Right cardiac atrium (tissue), 5 donors: ENCODE measurements around the gene DCAF8. TPM values are rescaled to one million over a fixed set of nuclear protein-coding genes. Genes with fewer than 3 reads are reported as not detected.

Experiments used
- ATAC-seq, 2 donors: fragments of 200-7000 bp; cut with Tn5 transposase; one replicate each; pipeline versions ENCODE4 v1.8.0 to v1.9.1; 2020; ENCODE audit warnings: moderate library complexity in 2 of 2, mild to moderate bottlenecking in 1 of 2
- DNase-seq, 3 donors: peaks; one replicate each; pipeline ENCODE4 v3.0.0-alpha.2; 2020
- H3K27ac ChIP-seq: one replicate; pipeline ENCODE4 v1.5.1; 2013; ENCODE audit warnings: mild to moderate bottlenecking, low read length, control low read depth, moderate library complexity
- H3K27me3 ChIP-seq: one replicate; pipeline ENCODE4 v1.6.1; 2013; ENCODE audit not compliant: control insufficient read depth, insufficient read depth
- H3K4me1 ChIP-seq: one replicate; pipeline ENCODE4 v1.6.1; 2013; ENCODE audit warnings: low read length; ENCODE audit not compliant: control insufficient read depth, insufficient read depth
- H3K4me3 ChIP-seq: one replicate; pipeline ENCODE4 v1.5.1; 2013; ENCODE audit warnings: low read length, control low read depth
- H3K9me3 ChIP-seq: one replicate; pipeline ENCODE4 v1.6.1; 2013; ENCODE audit warnings: low read length; ENCODE audit not compliant: control insufficient read depth
- WGBS: extraction: QIAGEN DNeasy Blood & Tissue Kit; methylation state at CpG from one replicate; pipeline ENCODE4 v1.1.7; 2013; 5-methylcytosine and 5-hydroxymethylcytosine counted together
- intact Hi-C, 4 donors: fragments of 100-400 bp; cut with DNase I; formaldehyde crosslinking; loops; one replicate each; pipeline versions ENCODE4 v1.11.0 to v1.14.0; 2022 to 2023
- polyA plus RNA-seq: library from polyadenylated mRNA; stranded (reverse); fragments of 200-250 nt; gene quantifications from one replicate; pipeline ENCODE4 v1.2.3, GENCODE V29; 2013
- total RNA-seq, 4 donors: library from RNA; stranded (reverse); fragmentation: NEBNext Ultra II Directional; extraction: Animal tissue kit (Norgen Biotek cat#: 25700); gene quantifications; one replicate each; pipeline ENCODE4 v1.2.1, GENCODE V29; 2021
- donor health status: healthy with polysubstance abuse.
- donor health status: DM: no; HTN: yes; CAD: no.
- donor health status: DM: no; HTN: no; CAD: no.
- donor health status: DM: no; HTN: yes; CAD: no; lungs with severe emphysema.
- donor health status: DM: yes; HTN: yes; CAD: no.

The DCAF8 gene
- total and polyA plus RNA-seq, 5 donors: 97.8 to 152 (median 113) TPM

GRCh38 chr1:160226623-160227022 lies 35.7 kb downstream of the DCAF8 start:
- intact Hi-C loops: no loop called here

DNA sequence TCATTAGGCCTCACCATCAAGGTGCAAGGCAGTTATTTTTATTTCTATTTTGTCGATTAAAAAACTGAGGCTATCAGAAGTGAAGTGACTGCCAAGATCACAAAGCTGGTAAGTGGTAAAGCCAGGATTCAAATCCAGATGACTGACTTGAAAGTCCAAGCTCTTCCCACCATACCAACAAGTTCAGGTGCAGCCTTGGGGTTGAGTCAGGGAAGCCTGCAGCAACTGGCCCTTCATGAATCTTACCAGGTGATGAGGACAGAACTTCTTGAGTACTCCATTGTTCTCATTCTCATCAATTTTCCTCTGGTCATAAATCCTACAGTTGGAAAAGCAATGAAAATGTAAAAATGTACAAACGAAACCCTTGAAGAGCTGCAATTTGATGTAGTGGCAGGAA lies 37.0 kb downstream of the DCAF8 start:
- H3K27ac ChIP-seq: no peak overlapping the region
- no peak overlapping the region for H3K4me3 ChIP-seq
- intact Hi-C loops: no loop called here
- ATAC-seq: no peak
- no peak for DNase-seq
- H3K27me3 ChIP-seq: no peaks in the 10 kb centered on the region
- WGBS: 74% methylated on average over 2 of the region's 2 CpGs
- no peaks in the 10 kb centered on the region for H3K9me3 ChIP-seq
- H3K4me1 ChIP-seq: no peaks in the 10 kb centered on the region

More at GRCh38 chr1:160226623-160227022, 35.7 kb downstream of the DCAF8 start:
- Histone ChIP-seq H3K4me1 (no peaks in the 10 kb centered on the region), H3K27me3 (no peaks in the 10 kb centered on the region), H3K27ac (no peak overlapping the region), H3K4me3 (no peak overlapping the region), H3K9me3 (no peaks in the 10 kb centered on the region)
- DNase-seq (no peak), ATAC-seq (no peak)
- 79% methylated on average over 2 of the region's 2 CpGs for WGBS

GRCh38 chr1:160224606-160225005 lies 37.7 kb downstream of the DCAF8 start:
- DNase-seq: no peak
- 94% methylated on average over 2 of the region's 2 CpGs for WGBS
- no peaks in the 10 kb centered on the region for H3K4me1 ChIP-seq
- intact Hi-C loops: no loop called here
- H3K4me3 ChIP-seq: no peak overlapping the region
- no peaks in the 10 kb centered on the region for H3K9me3 ChIP-seq
- no peak overlapping the region for H3K27ac ChIP-seq
- no peaks in the 10 kb centered on the region for H3K27me3 ChIP-seq
- no peak for ATAC-seq

GRCh38 chr1:160222546-160222945 lies 39.8 kb downstream of the DCAF8 start:
- Histone ChIP-seq H3K9me3 (no peaks in the 10 kb centered on the region), H3K4me1 (peaks cover 5% of the 10 kb centered on the region), H3K4me3 (no peak overlapping the region), H3K27ac (no peak overlapping the region), H3K27me3 (no peaks in the 10 kb centered on the region)
- 88% methylated on average over 3 of the region's 3 CpGs for WGBS
- intact Hi-C loops: no loop called here
- ATAC-seq (no peak), DNase-seq (no peak)

- Histone ChIP-seq H3K9me3 (no peaks in the 10 kb centered on the region), H3K27ac (no peak overlapping the region), H3K4me3 (no peak overlapping the region), H3K27me3 (no peaks in the 10 kb centered on the region), H3K4me1 (peaks cover 8% of the 10 kb centered on the region)
- intact Hi-C loops: no loop called here
- no peak for DNase-seq
- ATAC-seq: no peak
These were observed 41.3 kb downstream of the DCAF8 start for GRCh38 chr1:160221089-160221488.

- no peak overlapping the region for H3K27ac ChIP-seq
- WGBS: 87% methylated on average over 2 of the region's 2 CpGs
- DNase-seq (no peak), ATAC-seq (no peak)
- no peaks in the 10 kb centered on the region for H3K9me3 ChIP-seq
- intact Hi-C loops: no loop called here
- H3K27me3 ChIP-seq: no peaks in the 10 kb centered on the region
- peaks cover 8% of the 10 kb centered on the region for H3K4me1 ChIP-seq
- no peak overlapping the region for H3K4me3 ChIP-seq
These were observed 42.0 kb downstream of the DCAF8 start for GRCh38 chr1:160220301-160220700.

- peak; percentile 73 to 80 for ATAC-seq
- DNase-seq: peak; percentile 44 to 69 (median 66)
- Histone ChIP-seq H3K27me3 (no peaks in the 10 kb centered on the region), H3K27ac (peak overlapping the region; percentile 24), H3K4me3 (no peak overlapping the region), H3K9me3 (no peaks in the 10 kb centered on the region), H3K4me1 (peaks cover 8% of the 10 kb centered on the region)
- intact Hi-C loops: loop anchor here in 2 of 4 donors (2.0 to 10.0 kb wide), 3 partner anchors 26 to 117 kb away; no protein-coding TSS in a partner anchor
- 37% methylated on average over 4 of the region's 4 CpGs for WGBS
These were observed 43.1 kb downstream of the DCAF8 start for GRCh38 chr1:160219062-160219929.

GRCh38 chr1:160217481-160218051 lies 44.8 kb downstream of the DCAF8 start:
- Histone ChIP-seq H3K4me1 (peaks cover 8% of the 10 kb centered on the region), H3K4me3 (no peak overlapping the region), H3K27me3 (no peaks in the 10 kb centered on the region), H3K9me3 (no peaks in the 10 kb centered on the region), H3K27ac (peak overlapping the region; percentile 14)
- intact Hi-C loops: loop anchor here in 2 of 4 donors (2.0 to 10.0 kb wide), 3 partner anchors 25 to 115 kb away; no protein-coding TSS in a partner anchor
- ATAC-seq (peak in 1 of 2 donors; percentile 22), DNase-seq (peak in 2 of 3 donors; percentile 66 to 74)
- 54% methylated on average over 10 of the region's 10 CpGs for WGBS

GRCh38 chr1:160216301-160216700 lies 46.0 kb downstream of the DCAF8 start:
- no peaks in the 10 kb centered on the region for H3K9me3 ChIP-seq
- no peak for DNase-seq
- H3K27me3 ChIP-seq: no peaks in the 10 kb centered on the region
- H3K27ac ChIP-seq: no peak overlapping the region
- ATAC-seq: no peak
- intact Hi-C loops: loop anchor here in 2 of 4 donors (5.0 to 10.0 kb wide), 2 partner anchors 112 to 114 kb away; no protein-coding TSS in a partner anchor
- H3K4me1 ChIP-seq: peaks cover 8% of the 10 kb centered on the region
- H3K4me3 ChIP-seq: no peak overlapping the region

DNA sequence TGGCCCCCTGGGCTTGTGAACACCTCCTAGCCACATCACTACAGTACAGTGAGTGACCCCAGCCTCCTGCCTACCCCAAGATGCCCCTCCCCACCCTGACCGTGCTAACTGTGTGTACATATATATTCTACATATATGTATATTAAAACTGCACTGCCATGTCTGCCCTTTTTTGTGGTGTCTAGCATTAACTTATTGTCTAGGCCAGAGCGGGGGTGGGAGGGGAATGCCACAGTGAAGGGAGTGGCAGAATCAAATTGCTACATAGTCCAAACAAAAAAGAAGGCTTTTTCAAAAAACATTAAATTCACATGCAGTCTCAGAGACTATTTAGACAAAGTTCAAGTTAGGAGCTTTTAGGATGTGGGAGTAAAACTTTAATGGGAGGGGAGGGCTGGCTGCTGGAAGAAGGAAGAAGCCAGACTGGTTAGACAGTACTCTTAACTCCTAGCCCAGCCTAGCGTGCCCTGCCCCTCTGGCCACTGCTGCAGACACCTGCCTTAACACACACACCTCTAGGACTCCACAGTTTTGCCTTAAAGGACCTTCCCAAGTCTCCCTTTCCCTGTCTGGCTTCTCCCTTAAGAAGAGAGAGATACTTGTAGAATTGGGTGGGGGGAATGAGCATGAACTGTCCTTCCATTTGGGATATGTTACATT lies 47.7 kb downstream of the DCAF8 start:
- Histone ChIP-seq H3K4me3 (no peak overlapping the region), H3K4me1 (peaks cover 20% of the 10 kb centered on the region), H3K9me3 (no peaks in the 10 kb centered on the region), H3K27me3 (no peaks in the 10 kb centered on the region), H3K27ac (no peak overlapping the region)
- DNase-seq: no peak
- ATAC-seq: no peak
- WGBS: 85% methylated on average over 3 of the region's 3 CpGs
- intact Hi-C loops: loop anchor here in 2 of 4 donors (5.0 to 10.0 kb wide), 2 partner anchors 110 to 112 kb away; no protein-coding TSS in a partner anchor
